GM18861 (cell line): Measurements from ENCODE around the gene FAM76B.

Experiments used
- ATAC-seq: cut with Tn5 transposase; IDR thresholded peaks from one replicate; pipeline ENCODE4 v1.9.1; 2021; ENCODE audit not compliant: unreplicated experiment

Gene FAM76B

DNA sequence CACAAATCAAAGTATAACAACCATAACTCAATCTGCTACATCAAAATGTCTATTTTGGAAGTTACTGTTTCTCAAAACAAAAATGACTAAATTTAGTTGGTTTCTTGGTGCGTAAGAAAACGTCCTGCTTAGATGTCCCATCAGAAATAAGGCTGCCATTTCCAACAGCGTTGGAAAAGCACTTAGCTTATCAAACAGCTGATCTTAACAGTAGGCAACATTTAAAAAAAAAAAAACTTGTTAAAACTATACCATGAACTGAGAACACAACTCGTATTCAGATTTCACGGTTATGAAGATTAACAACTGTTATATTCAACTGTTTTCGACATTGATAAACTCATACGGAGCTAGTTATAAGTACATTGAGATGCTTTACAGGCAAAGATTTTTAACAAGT is 3.1 kb upstream of the FAM76B start:
- no peak for ATAC-seq

DNA sequence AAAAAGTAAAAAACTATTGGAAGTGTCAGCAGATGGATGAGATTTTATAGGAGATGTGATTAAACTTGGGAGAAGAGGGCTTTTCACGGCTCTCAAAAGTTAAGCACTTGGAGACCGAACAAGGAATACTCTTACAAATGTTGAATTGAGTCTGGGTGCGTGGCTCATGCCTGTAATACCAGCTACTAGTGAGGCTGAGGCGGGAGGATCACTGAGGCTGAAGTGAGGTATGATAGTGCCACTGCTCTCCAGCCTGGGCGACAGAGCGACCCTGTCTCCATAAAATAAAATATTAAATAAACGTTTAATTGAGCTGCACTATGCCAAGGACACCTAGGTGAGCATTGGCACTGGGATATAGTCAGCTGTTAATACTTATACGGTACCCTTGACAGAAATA is 2.6 kb upstream of the FAM76B start:
- ATAC-seq, result no peak

DNA sequence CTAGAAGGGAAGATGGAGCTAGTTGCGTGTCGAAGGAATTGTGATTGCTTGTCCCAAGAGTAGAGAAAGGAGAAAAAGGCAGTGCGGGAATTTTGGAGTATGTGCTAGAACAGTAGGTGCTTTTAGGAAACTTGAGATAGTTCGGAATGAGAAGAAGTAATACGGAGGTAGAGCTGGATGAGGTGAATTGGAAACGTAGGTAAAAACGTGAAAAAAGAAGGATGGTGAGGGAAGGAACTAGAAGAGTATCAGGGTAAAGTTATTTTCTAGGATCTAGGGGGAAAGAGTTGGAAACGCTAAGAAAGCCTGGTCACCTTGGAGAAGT is 2.1 kb upstream of the FAM76B start:
- ATAC-seq, result no peak

DNA sequence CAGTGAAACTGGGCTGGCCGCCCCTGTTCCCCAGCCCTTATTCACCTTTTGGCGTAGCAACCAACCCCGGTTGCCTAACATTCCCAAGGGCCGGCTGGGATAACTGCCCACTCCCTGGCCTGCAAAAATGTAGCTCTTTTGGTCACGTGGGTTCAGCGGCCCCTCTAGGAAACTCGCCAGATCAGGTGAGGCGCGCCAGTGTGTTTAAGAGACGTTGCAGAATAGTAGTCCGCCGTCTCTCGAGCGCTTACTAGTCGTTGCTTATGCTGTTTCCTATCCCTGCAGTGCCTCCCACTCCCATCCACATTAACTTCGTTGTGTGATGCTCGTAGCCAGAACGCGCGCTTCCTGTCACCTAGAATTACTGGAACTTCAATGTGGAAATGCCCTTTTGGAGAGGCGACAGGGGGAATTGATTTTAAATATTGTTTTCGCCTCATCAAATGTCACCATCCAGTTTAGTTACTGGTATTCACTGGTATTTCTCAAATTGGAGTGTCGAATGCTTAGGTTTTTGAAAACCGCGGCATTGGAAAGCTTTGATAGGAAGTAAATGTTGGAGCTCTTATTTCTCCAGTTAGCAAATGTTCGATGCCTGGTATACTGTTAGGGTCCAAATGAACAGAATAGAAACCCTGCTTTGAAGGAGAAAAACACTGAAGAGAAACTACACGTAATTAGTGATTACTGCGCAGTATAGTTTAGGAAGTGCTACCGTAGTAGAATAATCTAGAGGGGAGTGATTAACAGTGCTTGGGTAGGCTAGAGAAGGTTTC is 1.5 kb upstream of the FAM76B start:
- no peak for ATAC-seq

DNA sequence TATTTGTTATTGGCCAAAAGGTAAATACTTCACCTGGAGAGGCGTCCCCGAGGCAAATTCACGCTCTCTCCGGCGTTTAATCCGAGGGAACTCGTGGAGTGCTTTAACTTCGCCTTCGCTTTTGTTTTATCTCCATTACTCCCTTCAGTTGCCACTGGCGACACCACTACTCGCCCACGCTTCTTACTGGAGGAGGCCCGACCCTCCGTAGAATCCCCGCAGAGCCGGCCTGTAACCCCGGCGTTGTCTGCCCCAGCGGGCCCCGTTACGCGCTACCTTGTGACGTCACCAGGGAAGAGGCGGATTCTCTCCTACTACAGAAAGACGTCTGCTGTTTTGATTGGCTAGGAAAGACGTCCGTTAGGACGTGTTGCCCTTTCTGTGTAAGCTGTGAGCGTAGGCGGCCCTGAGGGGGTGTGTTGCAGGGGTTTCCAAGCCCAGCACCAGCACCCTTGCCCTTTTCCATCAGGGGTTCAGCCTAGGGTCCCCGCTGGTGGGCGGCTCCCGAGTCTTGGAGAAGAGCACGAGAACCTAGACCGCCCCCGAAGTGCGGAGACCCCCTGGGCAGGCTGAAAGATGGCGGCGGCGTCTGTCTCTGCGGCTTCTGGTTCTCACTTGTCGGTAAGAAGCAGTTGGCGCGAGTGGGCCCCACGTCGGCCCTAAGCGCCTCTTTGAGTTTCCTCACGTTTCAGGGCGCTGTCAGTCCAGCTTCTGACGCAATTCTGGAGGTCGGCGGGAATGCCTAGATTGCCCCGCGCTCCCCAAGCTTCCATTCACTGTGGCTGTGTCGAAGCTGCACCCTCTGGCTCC is 746 bp upstream of the FAM76B start, which contains the start of gene CEP57:
TSS of gene CEP57 (plus strand) at position 376 of the 810 bp plus-strand sequence. CDS start at position 577, 201 bp downstream.
- peak; percentile 66 for ATAC-seq

DNA sequence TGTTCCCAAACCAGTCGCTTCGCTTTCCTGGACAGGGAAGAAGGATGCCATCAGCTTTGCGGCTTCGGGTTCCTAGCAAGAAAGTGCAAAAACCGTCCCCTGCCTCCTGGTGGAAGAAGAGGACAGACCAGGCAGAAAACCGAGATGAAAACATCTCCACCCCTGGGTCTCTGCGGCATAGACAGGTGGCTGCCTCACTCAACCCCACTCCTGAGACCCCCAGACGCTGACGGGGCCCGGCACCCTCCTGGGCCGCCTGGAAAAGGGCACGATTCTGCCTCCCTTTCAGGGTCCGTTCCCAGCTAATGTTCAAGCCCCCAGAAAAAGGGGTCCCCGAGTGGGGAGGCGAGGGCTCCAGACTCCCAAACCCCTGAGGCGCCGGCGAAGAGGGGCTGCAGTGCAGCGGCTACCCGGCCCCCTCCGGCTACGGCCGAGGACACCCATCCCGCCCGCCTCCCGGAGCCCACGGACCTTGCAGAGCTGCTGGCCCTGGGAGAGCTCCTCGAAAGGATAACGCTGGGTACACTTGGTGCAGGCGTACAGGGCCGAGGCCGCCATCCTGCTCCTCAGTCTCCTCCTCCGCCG is 569 bp downstream of the FAM76B start:
- ATAC-seq, result no peak

DNA sequence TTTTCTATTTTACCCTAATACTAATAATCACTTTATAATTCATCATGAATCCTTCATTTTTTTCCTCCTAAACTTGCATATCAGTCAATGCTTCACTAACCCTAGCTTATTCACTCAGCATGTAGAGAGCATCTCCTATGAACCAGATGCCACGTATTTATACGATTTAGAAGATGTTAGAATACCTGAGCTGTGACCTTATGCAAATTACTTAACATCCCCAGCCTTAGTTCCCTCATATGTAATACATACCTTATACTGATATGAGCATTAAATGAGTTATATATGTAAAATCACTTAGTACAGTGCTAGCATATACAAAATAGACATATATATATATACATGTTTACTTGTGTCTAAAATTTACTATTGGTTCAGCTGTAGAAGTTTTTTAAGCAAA is 9.0 kb downstream of the FAM76B start:
- peak; percentile 41 for ATAC-seq

DNA sequence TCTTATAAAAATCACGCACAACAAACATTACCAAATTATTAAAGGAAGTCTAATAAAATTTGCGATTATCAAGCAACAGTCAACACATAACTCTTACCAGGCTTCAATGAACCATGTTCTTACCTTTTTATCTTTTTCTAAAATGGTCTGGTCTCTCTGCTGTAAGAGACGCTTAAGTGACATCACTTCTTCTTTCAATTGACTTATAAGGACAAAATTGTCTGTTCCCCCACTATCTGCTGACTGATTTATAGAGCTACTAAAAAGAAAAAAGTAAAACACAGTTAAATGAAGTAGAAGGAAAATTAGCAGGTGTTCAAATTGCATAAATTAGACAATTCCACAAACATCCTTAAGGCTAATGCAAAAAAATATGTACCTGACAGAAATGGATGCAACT is 10.9 kb downstream of the FAM76B start:
- ATAC-seq, result no peak

DNA sequence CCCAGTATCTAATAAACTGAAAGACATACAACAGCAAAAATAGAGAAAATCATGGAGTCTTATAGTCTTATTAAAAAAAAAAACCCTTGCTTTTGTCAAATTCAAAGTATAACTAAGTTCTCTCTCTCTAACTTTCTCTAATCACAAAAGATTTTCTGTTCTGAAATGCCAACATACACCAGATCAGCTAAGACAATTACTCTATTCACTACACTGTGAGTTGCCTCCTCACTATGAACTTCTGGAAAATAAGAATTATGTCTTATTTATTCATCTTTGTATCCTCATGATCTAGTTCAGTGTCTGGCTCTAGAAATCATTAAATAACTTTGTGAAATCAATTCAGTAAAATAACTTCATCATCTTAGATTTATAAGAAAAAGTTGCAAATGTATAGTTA is 12.7 kb downstream of the FAM76B start:
- no peak for ATAC-seq

DNA sequence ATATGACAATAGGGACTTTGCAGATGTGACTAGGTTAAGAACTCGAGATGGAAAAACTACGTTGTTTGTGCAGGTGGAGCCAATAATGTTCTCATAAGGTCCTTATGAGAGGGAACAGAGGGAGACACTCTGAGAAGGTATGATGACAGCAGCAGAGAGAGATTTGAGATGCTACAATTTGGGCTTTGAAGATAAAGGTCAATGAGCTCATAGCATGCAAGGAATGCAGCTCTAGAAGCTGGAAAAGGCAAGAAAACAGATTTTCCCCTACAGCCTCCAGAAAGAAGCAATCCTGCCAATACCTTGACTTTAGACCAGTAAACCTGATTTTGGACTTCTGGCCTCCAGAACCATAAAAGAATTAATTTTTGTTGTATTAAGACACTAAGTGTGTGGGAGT is 21.1 kb downstream of the FAM76B start:
- no peak for ATAC-seq

DNA sequence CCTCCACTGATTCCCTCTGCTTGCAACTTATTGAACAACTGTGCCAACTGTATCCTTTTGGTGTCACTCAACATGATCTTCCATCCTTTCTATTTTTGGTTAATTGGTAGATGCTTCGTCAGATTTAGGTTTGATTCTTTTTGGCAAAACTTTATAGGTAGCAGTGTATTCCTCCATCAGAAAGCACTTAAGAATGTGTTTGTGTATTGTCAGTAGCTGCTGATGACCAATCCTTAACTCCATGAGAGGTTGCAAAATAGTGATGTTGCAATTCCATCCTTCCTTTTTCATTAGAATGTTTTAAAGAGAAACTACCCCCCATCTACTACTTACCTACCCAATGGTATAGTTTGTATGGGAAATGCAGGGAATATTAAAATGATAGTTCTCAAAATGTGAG is 22.1 kb downstream of the FAM76B start:
- no peak for ATAC-seq

DNA sequence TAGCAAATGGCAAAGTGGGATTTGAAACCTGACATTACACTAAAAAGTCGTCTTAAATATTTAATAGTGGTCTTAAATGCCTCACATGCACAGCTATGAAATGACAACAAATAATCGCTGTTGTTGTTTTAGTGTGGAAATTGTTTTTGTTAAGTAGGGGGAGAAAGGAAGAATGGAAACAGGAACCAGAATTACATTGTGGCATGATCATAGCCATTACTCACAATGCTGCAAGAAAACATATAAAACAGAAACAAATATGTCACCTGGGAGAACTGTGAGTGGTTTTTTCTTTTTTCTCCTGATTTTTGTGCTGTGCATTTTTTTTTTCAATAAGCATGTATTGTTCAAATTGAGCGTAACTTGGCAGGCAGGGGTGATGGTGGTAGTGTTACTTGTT is 22.9 kb downstream of the FAM76B start:
- no peak for ATAC-seq

DNA sequence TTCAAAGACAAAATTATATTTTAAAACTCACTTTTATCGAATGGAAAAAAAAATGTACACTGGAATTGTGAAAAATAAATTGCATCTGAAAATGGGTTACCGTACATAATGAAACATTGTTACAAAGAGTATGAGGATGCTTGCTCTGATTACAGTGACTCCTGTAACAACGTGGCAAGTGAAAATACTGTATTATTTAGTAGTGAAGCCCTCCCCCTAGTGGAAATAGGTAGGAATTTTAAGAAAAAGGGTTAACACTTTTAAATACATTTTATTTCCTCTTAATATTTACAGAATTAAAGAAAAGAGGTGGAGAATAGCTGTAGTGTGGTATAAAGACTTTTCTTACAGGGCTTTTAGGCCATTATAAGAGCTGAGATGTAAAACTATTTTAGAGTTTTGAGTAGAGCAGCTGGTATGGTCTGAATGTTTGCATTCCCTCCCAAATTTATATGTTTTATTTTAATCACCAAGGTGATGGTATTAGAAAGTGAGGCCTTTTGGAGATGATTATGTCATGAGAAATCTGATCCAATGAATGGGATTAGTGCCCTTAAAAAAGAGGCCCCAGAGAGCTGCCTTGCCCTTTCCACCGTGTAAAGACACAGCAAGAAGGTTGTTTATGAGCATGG is 25.2 kb downstream of the FAM76B start:
- ATAC-seq, result peak; percentile 69

DNA sequence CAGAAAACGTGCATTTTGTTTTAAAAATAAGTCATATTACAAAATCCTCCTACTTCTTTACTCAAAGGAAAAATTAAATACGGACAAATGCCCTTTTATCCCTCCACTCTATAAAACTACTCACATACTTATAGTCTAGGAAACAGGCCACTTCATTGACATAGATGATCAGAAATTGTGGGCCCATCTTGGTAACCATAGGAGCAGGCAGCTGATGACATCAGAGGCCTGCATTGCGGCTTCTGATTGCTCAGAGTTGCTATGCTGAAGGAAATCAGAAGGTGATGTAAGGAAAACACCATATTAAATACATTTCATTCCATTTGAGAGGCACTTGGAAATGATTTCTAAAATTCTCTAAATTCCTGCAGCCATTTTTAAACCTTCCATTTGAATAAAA is 27.0 kb downstream of the FAM76B start:
- ATAC-seq, result no peak

DNA sequence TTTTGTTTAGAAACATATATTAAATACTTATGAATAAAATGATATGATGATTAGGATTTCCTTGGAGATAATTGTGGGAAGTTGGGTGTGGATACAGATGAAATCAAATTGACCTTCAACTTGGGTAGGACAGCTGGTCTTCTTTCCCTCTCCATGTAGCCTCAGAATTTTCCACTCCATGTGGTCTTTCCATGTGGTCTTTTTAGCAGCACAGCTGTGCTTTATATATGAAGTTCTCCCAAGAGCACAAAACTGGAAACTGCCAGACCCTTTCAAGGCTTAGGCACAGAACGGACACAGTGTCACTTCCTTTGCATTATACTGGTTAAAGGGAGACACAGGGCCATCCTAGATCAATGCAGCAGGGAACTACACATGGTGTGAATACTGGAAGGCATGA is 28.6 kb downstream of the FAM76B start:
- ATAC-seq, result no peak

DNA sequence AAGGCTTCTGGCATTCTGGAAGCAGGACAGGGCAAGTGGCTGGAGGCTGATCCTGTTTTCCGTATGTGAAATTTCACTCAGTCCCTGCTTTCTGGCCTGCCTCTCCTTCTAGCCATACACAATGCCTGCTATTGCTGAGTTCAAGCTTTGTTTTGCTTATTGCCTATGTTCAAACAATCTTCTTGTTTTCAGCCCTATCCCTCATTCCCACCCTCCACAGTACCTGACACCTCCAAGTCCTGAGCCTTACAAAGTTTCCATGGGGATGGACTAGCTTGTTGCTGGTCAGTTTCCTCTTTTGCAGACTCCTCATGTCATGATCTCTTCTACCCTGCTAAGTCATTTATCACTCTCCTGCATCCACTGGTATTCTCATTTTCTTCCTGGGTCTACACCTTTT is 38.1 kb downstream of the FAM76B start:
- ATAC-seq, result no peak

DNA sequence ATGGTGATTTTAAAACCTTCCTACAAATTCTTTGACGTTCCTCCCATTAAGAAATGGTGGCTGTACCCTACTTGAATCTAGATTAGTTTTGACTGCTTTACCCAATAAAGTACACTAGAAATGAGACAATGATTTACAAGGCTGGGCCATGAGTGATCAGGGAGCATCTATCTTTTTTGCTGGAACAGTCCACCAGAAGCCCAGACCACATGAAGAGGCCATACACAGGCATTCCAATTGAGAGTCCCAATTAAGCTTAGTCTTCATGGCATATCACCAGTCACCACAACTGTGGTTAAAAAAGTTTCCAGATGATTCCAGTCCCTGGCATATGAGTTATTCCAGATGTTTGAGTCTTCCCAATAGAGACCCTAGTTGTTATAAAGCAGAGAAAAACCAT is 39.5 kb downstream of the FAM76B start:
- ATAC-seq, result no peak

DNA sequence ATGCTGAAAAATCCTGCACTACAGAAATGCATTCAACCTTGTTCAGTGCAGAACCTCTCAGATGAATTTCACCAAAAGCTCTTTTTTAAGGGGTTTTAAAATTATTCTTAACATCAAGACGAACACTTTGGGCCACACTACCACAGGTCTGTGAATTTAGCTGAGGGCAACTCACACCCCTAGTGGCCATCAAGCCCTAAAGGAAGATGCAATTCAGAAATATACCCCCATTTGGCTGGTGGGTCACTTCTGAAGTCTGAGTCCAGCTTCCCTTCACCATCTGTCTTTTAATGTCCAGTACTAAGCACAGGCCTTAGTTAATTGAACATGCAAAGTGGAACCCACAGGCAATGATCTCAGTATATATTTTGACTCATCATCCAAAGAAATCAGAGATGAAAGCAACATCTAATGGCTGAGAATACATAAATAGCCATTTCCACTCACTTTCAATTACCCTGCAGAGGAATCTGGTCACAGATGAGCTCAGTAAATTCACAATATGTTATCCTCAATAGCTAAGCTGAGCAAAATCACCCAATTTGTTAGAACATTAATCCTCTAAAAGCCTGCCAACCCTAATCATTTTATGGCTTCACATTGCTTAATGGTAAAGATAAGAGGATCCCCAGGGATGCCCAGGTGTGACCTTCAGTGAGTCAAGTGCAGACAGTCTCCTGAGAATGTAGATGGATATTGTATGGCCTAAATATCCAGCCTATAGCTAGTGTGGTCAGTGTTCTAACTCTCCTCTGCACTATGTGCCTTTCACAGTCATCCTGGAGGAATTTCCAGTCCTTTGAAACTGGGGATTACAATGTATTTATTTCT is 50.3 kb downstream of the FAM76B start:
- no peak for ATAC-seq

DNA sequence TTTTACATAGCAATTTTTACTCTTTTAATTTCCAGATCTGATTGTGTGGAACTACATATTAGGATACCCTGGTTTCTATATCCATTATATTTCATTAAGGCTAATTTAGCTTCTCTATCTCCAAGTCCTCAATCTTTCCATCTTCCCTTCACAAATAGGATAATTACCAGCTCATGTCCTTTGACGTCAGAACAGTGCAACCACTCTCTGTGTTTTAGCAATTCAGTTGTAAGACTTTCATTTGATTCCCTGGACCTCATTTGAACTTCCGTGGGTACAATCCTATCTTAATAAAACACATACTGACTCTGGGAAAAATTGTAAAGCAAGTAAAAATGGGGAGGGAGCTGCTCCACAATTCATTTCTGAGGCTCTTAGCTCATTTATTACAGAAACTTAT is 52.8 kb downstream of the FAM76B start:
- ATAC-seq, result no peak

DNA sequence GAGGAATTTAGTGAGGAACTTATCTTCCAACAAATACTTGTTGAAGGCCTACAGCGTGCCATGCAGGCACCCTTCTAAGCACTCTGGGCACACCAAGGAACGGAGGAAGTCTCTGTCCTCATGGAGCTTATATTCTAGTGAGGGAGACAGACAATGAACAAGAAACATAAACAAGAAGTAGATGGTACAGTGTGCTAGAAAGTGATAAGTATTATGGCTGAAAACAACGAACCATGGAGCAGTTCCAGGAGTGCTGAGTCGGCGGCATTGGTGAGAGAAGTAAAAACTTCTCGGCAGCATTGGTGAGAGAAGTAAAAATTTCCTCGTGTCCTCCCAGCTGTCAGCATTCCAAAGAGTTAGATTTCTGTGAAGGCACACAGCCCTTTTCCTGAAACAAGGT is 53.2 kb downstream of the FAM76B start:
- no peak for ATAC-seq
